ENCODE data around the gene RIPK3.
"Not testable (repeated sequence)": the region's sequence is repeated elsewhere in the genome, so short reads cannot be mapped to it uniquely, and the experiment has no call there.

RIPK3 gene

DNA sequence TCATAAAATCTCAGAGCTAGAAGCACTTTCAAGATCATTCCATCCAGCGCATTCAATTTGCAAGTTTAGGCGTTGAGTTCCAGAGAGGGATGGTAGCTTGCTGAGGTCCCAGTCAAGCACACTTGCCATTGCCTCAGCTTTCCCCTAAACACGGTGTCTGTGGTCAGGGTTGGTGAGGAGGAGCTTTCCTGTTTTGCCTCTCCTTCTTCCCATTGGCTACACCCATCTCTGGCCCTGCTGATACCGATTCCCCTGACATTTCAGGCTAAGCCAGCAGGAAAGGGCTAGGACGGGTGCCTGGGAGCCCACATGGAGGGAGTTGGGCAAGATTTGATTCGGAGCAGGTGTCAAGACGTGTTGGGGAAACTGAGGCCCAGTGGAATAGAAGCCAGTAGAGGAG lies 37.3 kb upstream of the RIPK3 start:
- DNase-seq (ENCODE audit: low read depth), result no peak
- TF ChIP-seq, protein P1, sequence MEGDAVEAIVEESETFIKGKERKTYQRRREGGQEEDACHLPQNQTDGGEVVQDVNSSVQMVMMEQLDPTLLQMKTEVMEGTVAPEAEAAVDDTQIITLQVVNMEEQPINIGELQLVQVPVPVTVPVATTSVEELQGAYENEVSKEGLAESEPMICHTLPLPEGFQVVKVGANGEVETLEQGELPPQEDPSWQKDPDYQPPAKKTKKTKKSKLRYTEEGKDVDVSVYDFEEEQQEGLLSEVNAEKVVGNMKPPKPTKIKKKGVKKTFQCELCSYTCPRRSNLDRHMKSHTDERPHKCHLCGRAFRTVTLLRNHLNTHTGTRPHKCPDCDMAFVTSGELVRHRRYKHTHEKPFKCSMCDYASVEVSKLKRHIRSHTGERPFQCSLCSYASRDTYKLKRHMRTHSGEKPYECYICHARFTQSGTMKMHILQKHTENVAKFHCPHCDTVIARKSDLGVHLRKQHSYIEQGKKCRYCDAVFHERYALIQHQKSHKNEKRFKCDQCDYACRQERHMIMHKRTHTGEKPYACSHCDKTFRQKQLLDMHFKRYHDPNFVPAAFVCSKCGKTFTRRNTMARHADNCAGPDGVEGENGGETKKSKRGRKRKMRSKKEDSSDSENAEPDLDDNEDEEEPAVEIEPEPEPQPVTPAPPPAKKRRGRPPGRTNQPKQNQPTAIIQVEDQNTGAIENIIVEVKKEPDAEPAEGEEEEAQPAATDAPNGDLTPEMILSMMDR (IDR thresholded peaks at IDR 0.05; ENCODE audit: control insufficient read depth, insufficient read depth, low read depth, low read length, missing control alignments), result no peak
- no peak overlapping the region for H3K4me3 ChIP-seq (ENCODE audit: control insufficient read depth, low read depth, low read length)

DNA sequence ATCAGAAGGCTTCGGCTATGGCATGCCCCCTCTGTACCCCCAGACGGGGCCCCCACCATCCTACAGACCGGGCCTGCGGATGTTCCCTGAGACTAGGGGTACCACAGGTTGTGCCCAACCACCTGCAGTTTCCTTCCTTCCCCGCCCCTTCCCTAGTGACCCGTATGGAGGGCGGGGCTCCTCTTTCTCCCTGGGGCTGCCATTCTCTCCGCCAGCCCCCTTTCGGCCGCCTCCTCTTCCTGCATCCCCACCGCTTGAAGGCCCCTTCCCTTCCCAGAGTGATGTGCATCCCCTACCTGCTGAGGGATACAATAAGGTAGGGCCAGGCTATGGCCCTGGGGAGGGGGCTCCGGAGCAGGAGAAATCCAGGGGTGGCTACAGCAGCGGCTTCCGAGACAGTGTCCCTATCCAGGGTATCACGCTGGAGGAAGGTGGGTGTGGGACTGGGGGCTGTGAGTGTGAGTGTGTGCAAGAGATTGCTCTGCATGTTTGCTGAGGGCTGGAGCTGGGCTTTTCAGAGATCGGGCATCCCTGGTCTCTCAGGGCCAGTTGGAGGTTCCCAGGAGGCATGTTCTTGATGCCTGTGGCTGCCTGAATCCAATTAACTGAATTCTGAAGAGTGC lies 36.8 kb upstream of the RIPK3 start:
- no peak overlapping the region for H3K4me3 ChIP-seq (ENCODE audit: control insufficient read depth, low read depth, low read length)
- DNase-seq (ENCODE audit: low read depth), result no peak
- TF ChIP-seq, protein P1 (IDR thresholded peaks at IDR 0.05; ENCODE audit: control insufficient read depth, insufficient read depth, low read depth, low read length, missing control alignments), result no peak

DNA sequence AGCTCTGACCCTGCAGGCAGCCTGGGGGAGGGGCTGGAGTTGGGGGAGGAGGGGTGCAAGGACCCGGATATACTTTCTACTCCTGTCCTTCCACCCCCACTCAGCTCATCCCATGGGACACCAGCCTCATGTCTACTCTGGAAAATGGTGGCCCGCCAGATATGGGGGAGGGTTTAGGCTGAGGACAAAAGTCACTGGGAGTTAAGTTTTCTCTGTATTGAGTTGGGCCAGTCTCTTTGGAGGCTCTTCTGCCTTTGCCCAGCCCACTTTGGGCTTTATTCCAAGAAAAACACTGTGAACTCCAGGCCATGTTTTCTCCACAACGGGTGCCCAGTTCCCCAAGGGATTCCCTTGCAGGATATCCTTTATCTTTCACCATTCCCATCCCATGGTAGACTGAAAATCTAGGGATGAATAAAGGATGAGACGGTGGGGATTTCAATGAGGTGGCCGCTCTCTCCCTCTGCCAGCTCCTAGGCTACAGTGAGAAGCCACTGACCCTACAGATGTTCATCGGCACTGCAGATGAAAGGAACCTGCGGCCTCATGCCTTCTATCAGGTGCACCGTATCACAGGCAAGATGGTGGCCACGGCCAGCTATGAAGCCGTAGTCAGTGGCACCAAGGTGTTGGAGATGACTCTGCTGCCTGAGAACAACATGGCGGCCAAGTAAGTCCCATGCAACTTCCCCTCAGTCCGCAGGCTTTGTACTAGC lies 33.1 kb upstream of the RIPK3 start:
- TF ChIP-seq, protein P1 (IDR thresholded peaks at IDR 0.05; ENCODE audit: control insufficient read depth, insufficient read depth, low read depth, low read length, missing control alignments), result no peak
- no peak overlapping the region for H3K4me3 ChIP-seq (ENCODE audit: control insufficient read depth, low read depth, low read length)
- DNase-seq (ENCODE audit: low read depth), result no peak

DNA sequence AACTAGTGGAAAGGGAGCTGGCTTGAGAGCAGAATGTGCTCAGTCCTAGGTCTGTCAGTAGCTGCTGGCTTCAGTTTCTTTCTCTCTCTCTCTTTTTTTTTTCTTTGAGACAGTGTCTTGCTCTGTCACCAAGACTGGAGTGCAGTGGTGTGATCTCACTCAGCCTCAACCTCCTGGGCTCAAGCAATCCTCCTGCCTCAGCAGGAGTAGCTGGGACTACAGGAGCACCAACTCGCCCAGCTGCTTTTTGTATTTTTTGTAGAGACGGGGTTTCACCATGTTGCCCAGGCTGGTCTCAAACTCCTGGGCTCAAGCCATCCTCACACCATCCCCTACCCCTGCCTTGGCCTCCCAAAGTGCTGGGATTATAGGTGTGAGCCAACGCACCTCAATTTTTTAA lies 31.8 kb upstream of the RIPK3 start:
- DNase-seq (ENCODE audit: low read depth); H3K4me3 ChIP-seq (ENCODE audit: control insufficient read depth, low read depth, low read length): not testable (repeated sequence)

DNA sequence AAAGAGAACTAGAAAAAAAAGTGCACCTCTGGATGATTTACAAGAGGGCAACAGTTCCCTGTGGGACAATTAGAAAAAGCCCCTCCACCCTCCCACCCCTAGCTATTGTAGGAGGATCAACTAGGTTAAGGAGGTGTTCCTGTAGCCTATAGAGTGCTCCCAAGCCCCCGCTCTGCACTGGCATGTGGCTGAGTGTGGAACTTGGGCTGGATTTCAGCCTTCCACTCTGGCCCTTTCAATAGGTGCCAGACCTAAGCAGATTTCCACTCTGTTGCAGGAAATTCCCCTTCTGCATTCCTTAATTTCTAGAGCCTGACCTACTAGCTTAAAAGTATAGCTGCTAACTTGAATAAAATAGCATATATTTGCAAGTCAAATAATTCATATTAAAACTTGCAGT lies 31.0 kb upstream of the RIPK3 start:
- TF ChIP-seq, protein P1 (IDR thresholded peaks at IDR 0.05; ENCODE audit: control insufficient read depth, insufficient read depth, low read depth, low read length, missing control alignments), result no peak
- no peak overlapping the region; the same call in 1 of the 2 replicates for H3K4me3 ChIP-seq (ENCODE audit: control insufficient read depth, low read depth, low read length)
- DNase-seq (ENCODE audit: low read depth), result no peak

DNA sequence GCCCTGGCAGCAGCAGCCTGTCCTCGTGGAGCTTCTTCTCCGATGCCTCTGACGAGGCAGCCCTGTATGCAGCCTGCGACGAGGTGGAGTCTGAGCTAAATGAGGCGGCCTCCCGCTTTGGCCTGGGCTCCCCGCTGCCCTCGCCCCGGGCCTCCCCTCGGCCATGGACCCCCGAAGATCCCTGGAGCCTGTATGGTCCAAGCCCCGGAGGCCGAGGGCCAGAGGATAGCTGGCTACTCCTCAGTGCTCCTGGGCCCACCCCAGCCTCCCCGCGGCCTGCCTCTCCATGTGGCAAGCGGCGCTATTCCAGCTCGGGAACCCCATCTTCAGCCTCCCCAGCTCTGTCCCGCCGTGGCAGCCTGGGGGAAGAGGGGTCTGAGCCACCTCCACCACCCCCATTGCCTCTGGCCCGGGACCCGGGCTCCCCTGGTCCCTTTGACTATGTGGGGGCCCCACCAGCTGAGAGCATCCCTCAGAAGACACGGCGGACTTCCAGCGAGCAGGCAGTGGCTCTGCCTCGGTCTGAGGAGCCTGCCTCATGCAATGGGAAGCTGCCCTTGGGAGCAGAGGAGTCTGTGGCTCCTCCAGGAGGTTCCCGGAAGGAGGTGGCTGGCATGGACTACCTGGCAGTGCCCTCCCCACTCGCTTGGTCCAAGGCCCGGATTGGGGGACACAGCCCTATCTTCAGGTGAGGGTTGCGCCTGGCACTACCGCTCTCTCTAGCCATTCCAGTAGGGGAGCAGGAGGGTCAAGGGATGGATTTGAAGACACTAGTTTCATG lies 30.3 kb upstream of the RIPK3 start:
- no peak for DNase-seq (ENCODE audit: low read depth)
- TF ChIP-seq, protein P1 (IDR thresholded peaks at IDR 0.05; ENCODE audit: control insufficient read depth, insufficient read depth, low read depth, low read length, missing control alignments), result no peak
- peak overlapping the region; percentile 100 for H3K4me3 ChIP-seq (ENCODE audit: control insufficient read depth, low read depth, low read length)

DNA sequence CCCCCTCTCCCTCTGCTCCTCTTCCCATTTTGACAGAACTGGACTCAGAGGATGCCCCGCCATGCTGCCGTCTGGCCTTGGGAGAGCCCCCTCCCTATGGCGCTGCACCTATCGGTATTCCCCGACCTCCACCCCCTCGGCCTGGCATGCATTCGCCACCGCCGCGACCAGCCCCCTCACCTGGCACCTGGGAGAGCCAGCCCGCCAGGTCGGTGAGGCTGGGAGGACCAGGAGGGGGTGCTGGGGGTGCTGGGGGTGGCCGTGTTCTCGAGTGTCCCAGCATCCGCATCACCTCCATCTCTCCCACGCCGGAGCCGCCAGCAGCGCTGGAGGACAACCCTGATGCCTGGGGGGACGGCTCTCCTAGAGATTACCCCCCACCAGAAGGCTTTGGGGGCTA lies 29.7 kb upstream of the RIPK3 start:
- no peak for DNase-seq (ENCODE audit: low read depth)
- TF ChIP-seq, protein P1 (IDR thresholded peaks at IDR 0.05; ENCODE audit: control insufficient read depth, insufficient read depth, low read depth, low read length, missing control alignments), result no peak
- peak overlapping the region; percentile 100 for H3K4me3 ChIP-seq (ENCODE audit: control insufficient read depth, low read depth, low read length)
